Osteocyte (in vitro differentiated cells): ENCODE measurements around the gene XIRP1. TPM values are rescaled to one million over a fixed set of nuclear protein-coding genes. Genes with fewer than 3 reads are reported as not detected.

ENCODE experiments used
- DNase-seq: peaks from one replicate; pipeline ENCODE4 v3.0.0; 2021; ENCODE audit warnings: mixed read lengths; ENCODE audit not compliant: unreplicated experiment; ENCODE audit errors: extremely low spot score
- H3K27ac Mint-ChIP-seq: one replicate; pipeline ENCODE4 v1.8.0; 2021; ENCODE audit warnings: mild to moderate bottlenecking, mixed read lengths; ENCODE audit not compliant: unreplicated experiment
- H3K27me3 Mint-ChIP-seq: one replicate; pipeline ENCODE4 v1.8.0; 2021; ENCODE audit warnings: mixed read lengths; ENCODE audit not compliant: unreplicated experiment
- H3K36me3 Mint-ChIP-seq: one replicate; pipeline ENCODE4 v1.8.0; 2021; ENCODE audit warnings: mixed read lengths; ENCODE audit not compliant: unreplicated experiment
- H3K4me1 Mint-ChIP-seq: one replicate; pipeline ENCODE4 v1.8.0; 2021; ENCODE audit warnings: mixed read lengths; ENCODE audit not compliant: unreplicated experiment
- H3K4me3 Mint-ChIP-seq: one replicate; pipeline ENCODE4 v1.8.0; 2021; ENCODE audit warnings: mild to moderate bottlenecking, moderate library complexity, mixed read lengths; ENCODE audit not compliant: unreplicated experiment
- H3K9me3 Mint-ChIP-seq: one replicate; pipeline ENCODE4 v1.8.0; 2021; ENCODE audit warnings: mixed read lengths; ENCODE audit not compliant: unreplicated experiment
- CTCF ChIP-seq: fragments of 200-600 bp; sonication (generic); IDR thresholded peaks from 2 replicates; pipeline ENCODE4 v1.5.0; 2021; ENCODE audit warnings: antibody characterized with exemption, mild to moderate bottlenecking, moderate library complexity
- total RNA-seq: library from RNA; stranded (reverse); gene quantifications from 2 replicates; pipeline ENCODE4 v1.2.1, GENCODE V29; 2021

The XIRP1 gene
- total RNA-seq, 1 donor from 2014 or later: not detected

- Mint-ChIP-seq H3K4me3 (no peak overlapping the region), H3K27ac (no peak overlapping the region)
- DNase-seq: no peak
These were observed 622 bp downstream of the XIRP1 start for GRCh38 chr3:39191773-39192172.

GRCh38 chr3:39191111-39191510 is 1.3 kb downstream of the XIRP1 start:
- no peak for DNase-seq
- Mint-ChIP-seq H3K27me3 (peaks cover 4% of the 10 kb centered on the region), H3K4me1 (no peaks in the 10 kb centered on the region), H3K4me3 (no peak overlapping the region), H3K27ac (no peak overlapping the region), H3K9me3 (no peaks in the 10 kb centered on the region), H3K36me3 (no peaks in the 10 kb centered on the region)
- no peak for TF ChIP-seq CTCF

More at GRCh38 chr3:39191773-39192172, 622 bp downstream of the XIRP1 start:
- H3K4me1 Mint-ChIP-seq: no peaks in the 10 kb centered on the region
- no peak for TF ChIP-seq CTCF
- H3K36me3 Mint-ChIP-seq: no peaks in the 10 kb centered on the region
- H3K9me3 Mint-ChIP-seq: no peaks in the 10 kb centered on the region
- H3K27me3 Mint-ChIP-seq: peaks cover 8% of the 10 kb centered on the region

- Mint-ChIP-seq H3K36me3 (no peaks in the 10 kb centered on the region), H3K4me3 (no peak overlapping the region), H3K9me3 (no peaks in the 10 kb centered on the region), H3K4me1 (no peaks in the 10 kb centered on the region), H3K27ac (no peak overlapping the region), H3K27me3 (peaks cover 3% of the 10 kb centered on the region)
- no peak for TF ChIP-seq CTCF
- DNase-seq: no peak
These were observed 1.9 kb downstream of the XIRP1 start for GRCh38 chr3:39190281-39191025.

GRCh38 chr3:39189959-39190269 is 2.5 kb downstream of the XIRP1 start:
- DNase-seq: no peak
- no peaks in the 10 kb centered on the region for H3K9me3 Mint-ChIP-seq
- no peaks in the 10 kb centered on the region for H3K4me1 Mint-ChIP-seq
- H3K27me3 Mint-ChIP-seq: no peaks in the 10 kb centered on the region
- peak; percentile 77 for TF ChIP-seq CTCF
- no peak overlapping the region for H3K27ac Mint-ChIP-seq
- H3K4me3 Mint-ChIP-seq: no peak overlapping the region
- H3K36me3 Mint-ChIP-seq: no peaks in the 10 kb centered on the region

- Mint-ChIP-seq H3K27me3 (no peaks in the 10 kb centered on the region), H3K9me3 (no peaks in the 10 kb centered on the region), H3K4me3 (no peak overlapping the region), H3K4me1 (no peaks in the 10 kb centered on the region), H3K36me3 (no peaks in the 10 kb centered on the region), H3K27ac (no peak overlapping the region)
- no peak for DNase-seq
- no peak for TF ChIP-seq CTCF
These were observed 3.0 kb downstream of the XIRP1 start for GRCh38 chr3:39189150-39189958.
